Measurements from ENCODE around the gene FBXL22. TPM values are rescaled to one million over a fixed set of nuclear protein-coding genes. Genes with fewer than 3 reads are reported as not detected.

Gene FBXL22
- total and polyA plus RNA-seq, 2 of the 8 experiments (the other 6 are each of a cell fraction or from before 2014, with no cell fraction given), result 0.09 to 0.47 TPM

DNA sequence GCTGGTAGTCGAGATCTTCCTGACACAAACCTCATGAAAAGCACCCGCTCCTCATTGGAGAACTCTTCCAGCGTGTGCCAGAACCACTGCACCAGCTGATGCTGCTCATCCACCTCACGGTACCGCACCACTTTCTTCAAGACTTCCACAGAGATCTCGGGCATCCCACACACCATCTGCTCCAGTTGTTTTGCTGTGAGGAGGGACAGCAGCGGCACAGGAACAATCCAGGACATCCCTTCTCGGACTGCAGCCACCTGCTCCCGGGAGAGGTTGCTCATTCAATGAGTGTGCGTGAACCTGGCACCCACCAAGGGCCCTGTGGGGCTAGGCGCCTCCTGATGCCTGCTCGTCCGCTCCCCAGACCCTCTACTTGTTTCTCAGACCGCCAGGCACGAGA is 15.1 kb downstream of the FBXL22 start:
- no peaks in the 10 kb centered on the region for H3K27me3 ChIP-seq (replicated peaks in 1 of 4; ENCODE audit: control insufficient read depth in 3 of 4, extremely low read depth in 1 of 4, insufficient read depth in 3 of 4, low read length in 3 of 4)
- FAIRE-seq (no peak), DNase-seq (ENCODE audit: low read depth in 1 of 2, low spot score in 2 of 2) (no peak)
- no peak overlapping the region for H4K91ac ChIP-seq (replicated peaks; ENCODE audit: insufficient read length, low read length)
- H3K79me1 ChIP-seq (ENCODE audit: low read depth, low read length), result no peaks in the 10 kb centered on the region
- H2AFZ ChIP-seq (ENCODE audit: low read length), result no peak overlapping the region
- no peak overlapping the region for H2AK5ac ChIP-seq (ENCODE audit: low read depth, low read length)
- no peaks in the 10 kb centered on the region for H3K4me1 ChIP-seq (replicated peaks in 1 of 4; ENCODE audit: control insufficient read depth in 3 of 4, insufficient read depth in 4 of 4, low read length in 3 of 4)
- H3K4me3 ChIP-seq (ENCODE audit: extremely low read depth in 1 of 4, insufficient read depth in 2 of 4, low read depth in 3 of 4, low read length in 4 of 4), result no peak overlapping the region
- H2BK12ac ChIP-seq (ENCODE audit: low read depth, low read length), result no peak overlapping the region
- no peak overlapping the region for H2BK20ac ChIP-seq (ENCODE audit: low read length)
- H3K4ac ChIP-seq (replicated peaks; ENCODE audit: insufficient read length, low read depth, low read length), result no peak overlapping the region
- no peak overlapping the region for H4K5ac ChIP-seq (ENCODE audit: insufficient read length, low read depth, low read length)
- ChIA-PET CTCF (ENCODE audit: partially characterized antibody) (interaction anchor here (1.1 to 3.5 kb wide), 5 partner anchors 11 to 466 kb away, joined by 3 to 37 read pairs (median 3); no protein-coding TSS in a partner anchor), POLR2A (ENCODE audit: partially characterized antibody) (interaction anchor here (1.8 kb wide), 1 partner anchor 12 kb away, joined by 5 read pairs; no protein-coding TSS in a partner anchor)
- no peaks in the 10 kb centered on the region for H4K20me1 ChIP-seq (replicated peaks in 1 of 2; ENCODE audit: control insufficient read depth in 1 of 2, insufficient read depth in 2 of 2, low read length in 2 of 2)
- H3K79me2 ChIP-seq (ENCODE audit: control insufficient read depth in 1 of 2, insufficient read depth in 2 of 2, low read length in 2 of 2), result no peaks in the 10 kb centered on the region
- H2BK15ac ChIP-seq (ENCODE audit: low read length), result no peak overlapping the region
- no peak overlapping the region for H2BK5ac ChIP-seq (ENCODE audit: low read depth, low read length)
- H3K9ac ChIP-seq (replicated peaks in 1 of 4; ENCODE audit: extremely low read depth in 1 of 4, low read depth in 3 of 4, low read length in 3 of 4), result no peak overlapping the region
- no peak overlapping the region for H3K4me2 ChIP-seq (ENCODE audit: insufficient read depth in 1 of 2, low read depth in 2 of 2, low read length in 2 of 2)
- no peak overlapping the region for H4K8ac ChIP-seq (ENCODE audit: extremely low read depth, insufficient read depth, low read length)
- no peak overlapping the region for H3K27ac ChIP-seq (ENCODE audit: low read depth, low read length)
- no peaks in the 10 kb centered on the region for H3K23me2 ChIP-seq (ENCODE audit: low read depth, low read length)
- H3K14ac ChIP-seq (ENCODE audit: insufficient read length), result no peak overlapping the region
- H3K36me3 ChIP-seq (ENCODE audit: control insufficient read depth in 2 of 4, insufficient read depth in 4 of 4, low read length in 3 of 4), result peaks cover 7 to 30% (median 10%) of the 10 kb centered on the region in 4 experiments; a peak in 6 of 8 replicates
- H3K23ac ChIP-seq (ENCODE audit: insufficient read length), result no peak overlapping the region
- no peak overlapping the region for H3K56ac ChIP-seq (replicated peaks; ENCODE audit: insufficient read length, low read depth, low read length)
- H3K9me3 ChIP-seq (ENCODE audit: insufficient read depth in 2 of 2, low read depth in 1 of 2, low read length in 1 of 2), result no peaks in the 10 kb centered on the region
- WGBS, 2 experiments (ENCODE audit: extremely low coverage in 1 of 2, insufficient coverage in 1 of 2, insufficient read length in 1 of 2, insufficient replicate concordance in 2 of 2, low coverage in 1 of 2, low lambda C conversion rate in 2 of 2, missing lambda C conversion rate in 1 of 2), result 93% methylated on average over 15 of the region's 15 CpGs; no CpG with 5 or more reads in 1 of the 2 experiments
- TF ChIP-seq CTBP2 (IDR thresholded peaks at IDR 0.05; ENCODE audit: borderline replicate concordance, insufficient read depth, insufficient read length, low read length) (no peak), FOSL1 (IDR thresholded peaks at IDR 0.05; ENCODE audit: insufficient read depth, low read depth, low read length) (no peak), USF2 (IDR thresholded peaks at IDR 0.05; ENCODE audit: low read length) (no peak), RBBP5 (IDR thresholded peaks at IDR 0.05; ENCODE audit: borderline replicate concordance, low read depth, low read length) (no peak), RXRA (IDR thresholded peaks at IDR 0.05; ENCODE audit: insufficient read depth, low read depth, low read length) (no peak), CHD2 (IDR thresholded peaks at IDR 0.05; ENCODE audit: low read length) (no peak), PHF8 (conservative IDR thresholded peaks at IDR 0.05; ENCODE audit: low read depth, low read length) (no peak), SRF (IDR thresholded peaks at IDR 0.05; ENCODE audit: low read depth, low read length) (no peak), KDM5A (IDR thresholded peaks at IDR 0.05; ENCODE audit: low read length) (no peak), SIX5 (IDR thresholded peaks at IDR 0.05; ENCODE audit: low read depth, low read length) (no peak)
- TF ChIP-seq, protein P1, sequence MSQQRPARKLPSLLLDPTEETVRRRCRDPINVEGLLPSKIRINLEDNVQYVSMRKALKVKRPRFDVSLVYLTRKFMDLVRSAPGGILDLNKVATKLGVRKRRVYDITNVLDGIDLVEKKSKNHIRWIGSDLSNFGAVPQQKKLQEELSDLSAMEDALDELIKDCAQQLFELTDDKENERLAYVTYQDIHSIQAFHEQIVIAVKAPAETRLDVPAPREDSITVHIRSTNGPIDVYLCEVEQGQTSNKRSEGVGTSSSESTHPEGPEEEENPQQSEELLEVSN (IDR thresholded peaks at IDR 0.05), result no peak
- H3K18ac ChIP-seq (ENCODE audit: extremely low read depth, low read length), result no peak overlapping the region
- no peak overlapping the region for H2BK120ac ChIP-seq (replicated peaks; ENCODE audit: low read depth, low read length)

Data from H1 (cell line).